SK-N-SH (cell line): ENCODE measurements around the gene QSOX1. TPM values are rescaled to one million over a fixed set of nuclear protein-coding genes. Genes with fewer than 3 reads are reported as not detected.

ENCODE experiments used
- CTCF ChIA-PET: fragments of 300-600, 350-600 bp; formaldehyde crosslinking; extraction: SDS; loops from one replicate; lab custom pipeline; 2021; lab: Yijun Ruan, JAX
- POLR2A ChIA-PET: fragments of 350-600 bp; sonication (Branson Sonifier 250); formaldehyde crosslinking; extraction: SDS; loops from one replicate; lab custom pipeline; 2020; ENCODE audit warnings: antibody characterized with exemption, inconsistent platforms; lab: Yijun Ruan, JAX
- DNase-seq: peaks from one replicate; pipeline ENCODE4 v3.0.0; 2012
- H2AFZ ChIP-seq: fragments of 200-600 bp; sonication (generic); 2 replicates; pipeline ENCODE4 v1.8.1; 2016; ENCODE audit warnings: antibody characterized with exemption, mild to moderate bottlenecking, low read depth
- H3F3A ChIP-seq: fragments of 200-600 bp; sonication (generic); replicated peaks from 2 replicates; pipeline ENCODE3; 2016; ENCODE audit warnings: antibody characterized with exemption, mild to moderate bottlenecking; ENCODE audit not compliant: insufficient read depth
- H3K27ac ChIP-seq, 2 experiments: fragments of 200-500 bp in 1 of 2; fragments of 200-600 bp in 1 of 2; sonication (Bioruptor generic) in 1 of 2; sonication (generic), shearing (Covaris generic) in 1 of 2; 2 replicates each; pipeline versions ENCODE4 v1.5.1 to v1.6.1; 2014 to 2016; ENCODE audit warnings: low read depth in 2 of 2, inconsistent platforms in 1 of 2, low read length in 1 of 2, mild to moderate bottlenecking in 1 of 2, mixed read lengths in 1 of 2
- H3K27me3 ChIP-seq: fragments of 200-600 bp; sonication (generic), shearing (Covaris generic); 2 replicates; pipeline ENCODE4 v1.6.1; 2016; ENCODE audit warnings: mixed run types; ENCODE audit not compliant: insufficient read depth
- H3K36me3 ChIP-seq, 2 experiments: fragments of 200-500 bp in 1 of 2; fragments of 200-600 bp in 1 of 2; sonication (Bioruptor generic) in 1 of 2; sonication (generic) in 1 of 2; replicated peaks in 1 of 2; 2 replicates each; pipeline versions ENCODE3 to v1.5.1; 2014 to 2016; ENCODE audit warnings: low read length in 1 of 2, mild to moderate bottlenecking in 1 of 2; ENCODE audit not compliant: insufficient read depth in 2 of 2, control insufficient read depth in 1 of 2
- H3K4me1 ChIP-seq, 2 experiments: fragments of 200-500 bp in 1 of 2; fragments of 200-600 bp in 1 of 2; sonication (Bioruptor generic) in 1 of 2; sonication (generic), shearing (Covaris generic) in 1 of 2; 2 replicates each; pipeline versions ENCODE4 v1.5.1 to v1.6.1; 2014 to 2016; ENCODE audit warnings: low read depth in 1 of 2, low read length in 1 of 2, mixed run types in 1 of 2; ENCODE audit not compliant: insufficient read depth in 2 of 2, control insufficient read depth in 1 of 2
- H3K4me2 ChIP-seq: fragments of 200-600 bp; sonication (generic), shearing (Covaris generic); 2 replicates; pipeline ENCODE4 v1.6.1; 2017; ENCODE audit warnings: mixed run types
- H3K4me3 ChIP-seq, 2 experiments: fragments of 200-500 bp in 1 of 2; fragments of 200-600 bp in 1 of 2; sonication (Bioruptor generic) in 1 of 2; sonication (generic), shearing (Covaris generic) in 1 of 2; 2 replicates each; pipeline versions ENCODE4 v1.5.1 to v1.8.1; 2014 to 2016; ENCODE audit warnings: low read depth in 2 of 2, inconsistent platforms in 1 of 2, low read length in 1 of 2, mild to moderate bottlenecking in 1 of 2, mixed read lengths in 1 of 2, moderate library complexity in 1 of 2
- H3K79me2 ChIP-seq: fragments of 200-600 bp; sonication (generic); 2 replicates; pipeline ENCODE4 v1.8.1; 2017; ENCODE audit warnings: mild to moderate bottlenecking; ENCODE audit not compliant: insufficient read depth
- H3K9ac ChIP-seq: fragments of 200-600 bp; sonication (generic); 2 replicates; pipeline ENCODE4 v1.6.1; 2017; ENCODE audit warnings: mixed run types
- H3K9me2 ChIP-seq: fragments of 200-600 bp; sonication (generic); 2 replicates; pipeline ENCODE4 v1.6.1; 2017; ENCODE audit warnings: mixed run types
- H3K9me3 ChIP-seq: fragments of 200-600 bp; sonication (generic); 2 replicates; pipeline ENCODE4 v1.6.1; 2017; ENCODE audit warnings: mixed run types, mild to moderate bottlenecking, moderate library complexity
- H4K20me1 ChIP-seq: fragments of 200-600 bp; sonication (generic); 2 replicates; pipeline ENCODE4 v1.6.1; 2017; ENCODE audit warnings: mild to moderate bottlenecking, mixed run types; ENCODE audit not compliant: insufficient read depth
- CHD2 ChIP-seq: fragments of 150-350 bp; IDR thresholded peaks from 2 replicates; pipeline ENCODE4 v1.6.1; 2018; ENCODE audit warnings: low read length; ENCODE audit not compliant: partially characterized antibody
- ELF1 ChIP-seq: IDR thresholded peaks from 2 replicates; pipeline ENCODE4 v1.4.0; 2012
- EP300 ChIP-seq, 2 experiments: IDR thresholded peaks; 2 replicates each; pipeline versions ENCODE4 v1.4.0 to v1.6.1; 2012; ENCODE audit warnings: borderline replicate concordance in 1 of 2, low read depth in 1 of 2, low read length in 1 of 2
- EZH2phosphoT487 ChIP-seq: fragments of 200-600 bp; sonication (generic); IDR thresholded peaks from 2 replicates; pipeline ENCODE4 v1.6.1; 2017; ENCODE audit warnings: low read depth, mixed run types, mild to moderate bottlenecking, antibody characterized with exemption, moderate library complexity, borderline replicate concordance
- FOXJ3 ChIP-seq: sonication (generic); formaldehyde crosslinking; IDR thresholded peaks from 2 replicates; pipeline ENCODE4 v1.5.1; 2020; ENCODE audit warnings: mild to moderate bottlenecking, missing genetic modification reagents
- FOXM1 ChIP-seq: IDR thresholded peaks from 2 replicates; pipeline ENCODE4 v1.4.0; 2012; ENCODE audit warnings: low read depth, mild to moderate bottlenecking
- IRF3 ChIP-seq: fragments of 150-350 bp; IDR thresholded peaks from 2 replicates; pipeline ENCODE4 v1.6.1; 2016; ENCODE audit warnings: mild to moderate bottlenecking, low read depth, low read length
- JUND ChIP-seq: IDR thresholded peaks from 2 replicates; pipeline ENCODE4 v1.4.0; 2012
- MAX ChIP-seq: IDR thresholded peaks from 2 replicates; pipeline ENCODE4 v1.4.0; 2012; ENCODE audit warnings: low read depth
- NRF1 ChIP-seq: IDR thresholded peaks from 2 replicates; pipeline ENCODE4 v1.6.1; 2012; ENCODE audit warnings: low read depth, mild to moderate bottlenecking, low read length
- POLR2AphosphoS5 ChIP-seq: IDR thresholded peaks from 2 replicates; pipeline ENCODE4 v1.6.1; 2012; ENCODE audit warnings: low read depth, low read length
- RCOR1 ChIP-seq: fragments of 150-350 bp; IDR thresholded peaks from 2 replicates; pipeline ENCODE4 v1.6.1; 2017; ENCODE audit warnings: antibody characterized with exemption, low read length
- RFX5 ChIP-seq: IDR thresholded peaks from 2 replicates; pipeline ENCODE4 v1.6.1; 2012; ENCODE audit warnings: mild to moderate bottlenecking, improper control_type of control experiment, low read length
- RXRA ChIP-seq: IDR thresholded peaks from 2 replicates; pipeline ENCODE4 v1.4.0; 2012; ENCODE audit warnings: low read depth, mild to moderate bottlenecking, borderline replicate concordance
- SIN3A ChIP-seq: IDR thresholded peaks from 2 replicates; pipeline ENCODE4 v1.6.1; 2012; ENCODE audit warnings: low read depth, mild to moderate bottlenecking, low read length, moderate library complexity, borderline replicate concordance
- SMC3 ChIP-seq: IDR thresholded peaks from 2 replicates; pipeline ENCODE4 v1.6.1; 2012; ENCODE audit warnings: low read depth, low read length, improper control_type of control experiment
- USF1 ChIP-seq: IDR thresholded peaks from 2 replicates; pipeline ENCODE4 v1.4.0; 2012; ENCODE audit warnings: low read depth, borderline replicate concordance
- YY1 ChIP-seq: IDR thresholded peaks from 2 replicates; pipeline ENCODE4 v1.4.0; 2012; ENCODE audit warnings: low read depth, mild to moderate bottlenecking
- WGBS: methylation state at CpG from one replicate; pipeline ENCODE4 v1.1.6; 2017; ENCODE audit warnings: low lambda C conversion rate; 5-methylcytosine and 5-hydroxymethylcytosine counted together
- polyA plus RNA-seq, 3 experiments: library from polyadenylated mRNA; depleted of rRNA; stranded (reverse); fragments of >200 nt; gene quantifications; 2 replicates each; pipeline ENCODE4 v1.2.3, GENCODE V29; 2012

QSOX1 gene
- polyA plus RNA-seq, 1 of the 3 experiments (the other 2 are of a cell fraction), result 359 TPM

GRCh38 chr1:180186831-180187230 is 32.2 kb downstream of the QSOX1 start:
- H3K79me2 ChIP-seq, result no peaks in the 10 kb centered on the region
- TF ChIP-seq FOXJ3 (CRISPR knock-in tag), result no peak
- TF ChIP-seq FOXM1, result no peak
- TF ChIP-seq EZH2phosphoT487, result no peak
- no peak for TF ChIP-seq ELF1
- no peak for TF ChIP-seq POLR2AphosphoS5
- no peak for TF ChIP-seq USF1
- TF ChIP-seq RFX5, result no peak
- no peak overlapping the region for H3K4me3 ChIP-seq
- no peak overlapping the region for H3K27ac ChIP-seq
- peaks cover 18 to 88% of the 10 kb centered on the region in 2 experiments for H3K36me3 ChIP-seq
- DNase-seq, result no peak
- H3K4me1 ChIP-seq, result peaks cover 0 to 2% of the 10 kb centered on the region in 2 experiments; a peak in 1 of 4 replicates
- no peaks in the 10 kb centered on the region for H3K9me2 ChIP-seq
- POLR2A ChIA-PET, result no interaction called here
- H3K9me3 ChIP-seq, result no peaks in the 10 kb centered on the region
- H2AFZ ChIP-seq, result no peak overlapping the region
- 96% methylated on average over 3 of the region's 8 CpGs for WGBS
- no peaks in the 10 kb centered on the region for H3K27me3 ChIP-seq
- H3K4me2 ChIP-seq, result no peak overlapping the region
- CTCF ChIA-PET, result interaction anchor here (1.0 to 5.2 kb wide), 14 partner anchors 9 to 296 kb away, joined by 3 to 66 read pairs (median 8); partner anchors contain the start of gene LHX4
- H4K20me1 ChIP-seq, result no peaks in the 10 kb centered on the region
- no peak overlapping the region for H3K9ac ChIP-seq
- H3F3A ChIP-seq, result no peaks in the 10 kb centered on the region

- TF ChIP-seq EP300 (IDR thresholded peaks at IDR 0.05; ENCODE audit: borderline replicate concordance in 1 of 2, low read depth in 1 of 2, low read length in 1 of 2) (no peak), USF1 (no peak), CHD2 (no peak), FOXJ3 (CRISPR knock-in tag) (no peak), YY1 (no peak), RXRA (no peak), SMC3 (no peak), IRF3 (no peak), NRF1 (no peak), ELF1 (no peak), RCOR1 (no peak), MAX (no peak), JUND (no peak), SIN3A (no peak)
- H3K9me3 ChIP-seq, result no peaks in the 10 kb centered on the region
- ChIA-PET CTCF (interaction anchor here (0.6 to 5.2 kb wide), 56 partner anchors 10 to 486 kb away, joined by 3 to 66 read pairs (median 4); partner anchors contain the start of gene LHX4), POLR2A (interaction anchor here (0.7 kb wide), 1 partner anchor 315 kb away, joined by 3 read pairs; the partner anchor contains the start of gene ACBD6)
- H3F3A ChIP-seq, result no peaks in the 10 kb centered on the region
- H3K9me2 ChIP-seq, result no peaks in the 10 kb centered on the region
- H2AFZ ChIP-seq, result no peak overlapping the region
- peaks cover 16 to 82% of the 10 kb centered on the region in 2 experiments for H3K36me3 ChIP-seq
- H3K4me2 ChIP-seq, result no peak overlapping the region
- H3K4me1 ChIP-seq, result no peaks in the 10 kb centered on the region
- no peak overlapping the region for H3K27ac ChIP-seq
- DNase-seq, result no peak
- no peaks in the 10 kb centered on the region for H3K27me3 ChIP-seq
- no peak overlapping the region for H3K4me3 ChIP-seq
- H3K79me2 ChIP-seq, result no peaks in the 10 kb centered on the region
- 100% methylated on average over 1 of the region's 5 CpGs for WGBS
- H3K9ac ChIP-seq, result no peak overlapping the region
- no peaks in the 10 kb centered on the region for H4K20me1 ChIP-seq
Observed at GRCh38 chr1:180187626-180188025, 33.0 kb downstream of the QSOX1 start.
